T47D (cell line): Measurements from ENCODE around the gene MED13.
A peak's percentile ranks its signal among the peaks of the same experiment; 100 is the strongest.

Experiments used
- DNase-seq, 2 experiments: peaks; one replicate each; pipeline versions ENCODE4 v3.0.0 to v3.0.0-alpha.2; 2011 to 2012; ENCODE audit warnings: low read depth in 1 of 2, low spot score in 1 of 2
- JUND ChIP-seq: IDR thresholded peaks from 2 replicates; pipeline ENCODE4 v1.6.1; 2012; ENCODE audit warnings: low read depth
- in situ Hi-C: cut with HindIII; loops from 2 replicates; pipeline ENCODE4 v1.10.0; 2016; ENCODE audit warnings: low sequenced_read_pairs, low pct_unique_long_range_greater_than_20kb

MED13 gene

GRCh38 chr17:62064029-62064790 lies 868 bp downstream of the MED13 start:
- in situ Hi-C loops, result no loop called here
- DNase-seq, result peak; percentile 36 to 56
- no peak for TF ChIP-seq JUND

GRCh38 chr17:62062944-62063343 lies 2.1 kb downstream of the MED13 start:
- no peak for DNase-seq
- no peak for TF ChIP-seq JUND
- in situ Hi-C loops, result no loop called here

GRCh38 chr17:62062302-62062701 lies 2.8 kb downstream of the MED13 start:
- TF ChIP-seq JUND, result no peak
- in situ Hi-C loops, result no loop called here
- no peak for DNase-seq

GRCh38 chr17:62059414-62059813 lies 5.7 kb downstream of the MED13 start:
- no peak for DNase-seq
- in situ Hi-C loops, result no loop called here
- TF ChIP-seq JUND, result no peak

- in situ Hi-C loops, result no loop called here
- no peak for DNase-seq
These were observed 6.5 kb downstream of the MED13 start for GRCh38 chr17:62058611-62059010.

GRCh38 chr17:62057696-62058095 lies 7.4 kb downstream of the MED13 start:
- no peak for DNase-seq
- in situ Hi-C loops, result no loop called here
- TF ChIP-seq JUND, result no peak

More at GRCh38 chr17:62058611-62059010, 6.5 kb downstream of the MED13 start:
- TF ChIP-seq JUND, result no peak

GRCh38 chr17:62052765-62053338 lies 12.2 kb downstream of the MED13 start:
- in situ Hi-C loops, result no loop called here
- DNase-seq, result no peak
- no peak for TF ChIP-seq JUND

GRCh38 chr17:62051053-62051452 lies 14.0 kb downstream of the MED13 start:
- no peak for DNase-seq
- in situ Hi-C loops, result no loop called here
- TF ChIP-seq JUND, result no peak

- TF ChIP-seq JUND, result no peak
- in situ Hi-C loops, result no loop called here
- DNase-seq, result no peak
These were observed 15.8 kb downstream of the MED13 start for GRCh38 chr17:62049299-62049698.

- in situ Hi-C loops, result no loop called here
- no peak for TF ChIP-seq JUND
- no peak for DNase-seq
These were observed 16.8 kb downstream of the MED13 start for GRCh38 chr17:62048262-62048661.

- in situ Hi-C loops, result no loop called here
These were observed 19.6 kb downstream of the MED13 start for GRCh38 chr17:62045517-62045916.

GRCh38 chr17:62045109-62045508 lies 20.0 kb downstream of the MED13 start:
- TF ChIP-seq JUND, result no peak
- in situ Hi-C loops, result no loop called here
- no peak for DNase-seq

More at GRCh38 chr17:62045517-62045916, 19.6 kb downstream of the MED13 start:
- TF ChIP-seq JUND, result no peak
- no peak for DNase-seq

- no peak for TF ChIP-seq JUND
- in situ Hi-C loops, result no loop called here
- DNase-seq, result no peak
These were observed 21.5 kb downstream of the MED13 start for GRCh38 chr17:62043602-62044001.
